GM21526 (cell line): Measurements from ENCODE around the gene UBE2R2.
"Not testable (repeated sequence)": the region's sequence is repeated elsewhere in the genome, so short reads cannot be mapped to it uniquely, and the experiment has no call there.

ENCODE experiments used
- ATAC-seq: cut with Tn5 transposase; IDR thresholded peaks from one replicate; pipeline ENCODE4 v1.9.1; 2021; ENCODE audit warnings: moderate library complexity; ENCODE audit not compliant: unreplicated experiment, low FRiP score

UBE2R2 gene

GRCh38 chr9:33798545-33798944 is 18.4 kb upstream of the UBE2R2 start:
- ATAC-seq: no peak

- ATAC-seq: no peak
Measured at GRCh38 chr9:33799928-33800704, 16.8 kb upstream of the UBE2R2 start.

GRCh38 chr9:33800886-33801285 is 16.1 kb upstream of the UBE2R2 start:
- no peak for ATAC-seq

GRCh38 chr9:33801943-33802500 is 14.9 kb upstream of the UBE2R2 start:
- not testable (repeated sequence) for ATAC-seq

GRCh38 chr9:33804196-33804595 is 12.8 kb upstream of the UBE2R2 start:
- not testable (repeated sequence) for ATAC-seq

DNA sequence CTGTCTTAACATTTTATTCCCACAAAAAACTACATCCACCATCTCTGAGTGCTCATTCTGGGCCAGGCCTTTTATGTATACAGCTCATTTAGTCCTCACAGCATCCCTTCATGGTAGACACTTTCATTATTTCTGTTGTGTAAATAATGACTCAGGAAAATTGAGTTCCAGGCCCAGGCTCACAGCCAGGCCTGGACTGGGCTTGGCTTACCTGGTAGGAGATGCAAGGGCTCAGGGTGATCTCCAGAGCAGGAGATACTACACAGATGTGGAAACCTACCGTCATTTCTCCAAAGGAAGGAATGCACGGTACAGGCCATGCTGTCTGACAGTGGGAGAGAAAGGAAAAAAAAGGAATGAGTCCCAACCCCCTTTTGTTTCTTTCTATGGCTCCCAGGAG is 9.8 kb upstream of the UBE2R2 start:
- not testable (repeated sequence) for ATAC-seq

GRCh38 chr9:33808979-33809322 is 8.0 kb upstream of the UBE2R2 start:
- ATAC-seq: not testable (repeated sequence)

DNA sequence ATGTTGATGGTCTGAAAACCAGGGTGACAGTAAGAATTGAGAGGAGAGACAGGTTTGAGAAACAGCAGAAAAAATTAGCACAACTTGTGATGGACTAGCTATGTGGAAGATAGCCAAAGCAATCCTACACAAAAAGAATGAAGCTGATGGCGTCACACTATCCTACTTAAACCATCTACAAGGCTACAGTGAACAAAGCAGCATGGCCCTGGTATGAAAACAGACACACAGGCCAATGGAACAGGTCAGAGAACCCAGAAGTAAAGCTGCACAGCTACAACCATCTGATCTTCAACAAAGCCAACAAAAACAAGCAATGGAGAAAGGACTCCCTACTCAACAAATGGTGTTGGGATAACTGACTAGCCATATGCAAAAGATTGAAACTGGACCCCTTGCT is 7.5 kb upstream of the UBE2R2 start:
- no peak for ATAC-seq

DNA sequence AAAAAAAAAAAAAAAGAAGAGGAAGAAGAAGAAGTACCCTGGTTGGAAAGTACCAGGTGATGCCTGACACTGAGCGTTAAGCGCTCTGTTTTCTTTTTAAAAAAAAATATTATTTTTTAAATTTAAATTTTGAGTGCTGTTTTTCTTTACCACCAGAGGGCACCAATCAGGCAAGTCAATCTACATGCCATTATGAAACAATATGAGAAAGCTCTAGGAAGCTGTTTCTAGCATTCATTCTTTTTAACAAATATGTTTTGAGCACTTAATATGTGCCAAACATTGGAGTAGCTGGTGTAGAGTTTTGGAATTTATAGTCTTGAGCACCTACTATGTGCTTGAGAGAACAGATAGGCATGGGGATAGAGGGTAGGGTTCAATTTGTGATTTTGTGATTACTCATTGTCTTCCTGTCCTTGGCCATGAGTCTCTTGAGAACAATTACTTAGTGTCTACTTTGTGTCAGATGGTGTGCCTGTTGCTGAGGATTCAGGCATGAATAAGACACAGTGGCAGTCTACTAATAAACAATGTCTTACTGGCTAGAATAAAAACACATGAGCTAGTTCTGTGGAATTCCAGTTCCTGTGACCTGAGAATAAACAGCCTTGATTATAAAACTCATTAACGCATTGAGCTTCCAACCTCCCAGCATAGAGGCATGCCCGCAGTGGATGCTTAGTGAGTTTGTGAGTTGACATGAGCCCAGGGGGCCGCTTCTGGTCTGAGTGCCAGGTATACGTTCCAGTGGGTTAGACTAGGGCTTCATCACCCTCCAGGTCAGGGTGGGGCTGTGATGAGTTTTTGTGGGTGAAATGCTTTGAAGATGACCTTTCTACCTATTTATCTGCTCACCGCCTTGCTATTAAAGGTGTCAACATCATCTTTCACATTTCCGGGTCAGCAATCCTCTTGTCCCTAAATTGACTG is 3.0 kb upstream of the UBE2R2 start:
- ATAC-seq: no peak

DNA sequence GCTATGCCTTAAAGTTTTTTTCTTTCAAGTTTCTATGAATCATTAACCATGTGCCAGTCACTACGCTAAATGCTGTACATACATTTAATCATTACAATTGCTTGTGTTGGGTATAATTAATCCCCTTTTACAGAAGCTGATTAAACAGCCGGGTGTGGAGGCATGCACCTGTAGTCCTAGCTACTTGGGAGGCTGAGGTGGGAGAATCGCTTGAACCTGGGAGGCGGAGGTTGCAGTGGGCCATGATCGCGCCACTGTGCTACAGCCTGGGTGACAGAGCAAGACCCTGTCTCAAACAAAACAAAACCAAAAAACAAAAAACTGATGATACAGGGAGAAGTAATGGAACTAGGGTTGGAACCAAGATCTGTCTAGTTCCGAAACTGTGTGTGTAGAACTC is 1.2 kb upstream of the UBE2R2 start:
- no peak for ATAC-seq

GRCh38 chr9:33817327-33818166 is 587 bp downstream of the UBE2R2 start:
- ATAC-seq: no peak

GRCh38 chr9:33818167-33818846 is 1.3 kb downstream of the UBE2R2 start:
- no peak for ATAC-seq

DNA sequence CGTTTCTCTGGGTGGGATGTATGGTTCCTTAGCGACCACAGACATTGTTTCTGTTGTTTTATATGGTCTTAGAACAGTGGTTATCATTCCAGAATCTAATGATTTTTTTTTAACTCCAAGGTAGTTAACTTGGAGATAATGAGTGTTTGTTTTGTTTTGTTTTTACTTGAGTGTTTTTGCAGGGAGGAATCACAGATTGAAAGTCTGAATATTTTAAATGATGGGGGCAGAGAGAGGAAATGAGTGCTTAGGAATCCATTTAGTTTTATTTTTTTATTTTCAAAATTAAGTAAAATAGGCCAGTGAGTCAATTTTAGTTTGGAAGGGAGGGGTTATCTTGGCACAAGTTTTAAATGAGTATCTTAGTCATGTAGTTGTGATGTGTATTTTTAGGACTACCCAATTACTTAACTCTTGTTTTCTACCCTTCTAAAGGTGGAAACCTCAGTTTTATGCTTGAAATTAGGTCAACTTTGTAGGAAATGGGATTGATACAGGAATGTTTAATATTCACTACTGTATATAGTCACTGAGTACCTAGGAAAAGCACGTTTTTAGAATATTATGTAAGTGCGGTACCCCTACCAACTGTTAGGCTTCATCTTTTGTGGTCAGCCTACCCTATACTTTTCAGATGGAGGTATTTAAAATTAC is 2.0 kb downstream of the UBE2R2 start:
- no peak for ATAC-seq

DNA sequence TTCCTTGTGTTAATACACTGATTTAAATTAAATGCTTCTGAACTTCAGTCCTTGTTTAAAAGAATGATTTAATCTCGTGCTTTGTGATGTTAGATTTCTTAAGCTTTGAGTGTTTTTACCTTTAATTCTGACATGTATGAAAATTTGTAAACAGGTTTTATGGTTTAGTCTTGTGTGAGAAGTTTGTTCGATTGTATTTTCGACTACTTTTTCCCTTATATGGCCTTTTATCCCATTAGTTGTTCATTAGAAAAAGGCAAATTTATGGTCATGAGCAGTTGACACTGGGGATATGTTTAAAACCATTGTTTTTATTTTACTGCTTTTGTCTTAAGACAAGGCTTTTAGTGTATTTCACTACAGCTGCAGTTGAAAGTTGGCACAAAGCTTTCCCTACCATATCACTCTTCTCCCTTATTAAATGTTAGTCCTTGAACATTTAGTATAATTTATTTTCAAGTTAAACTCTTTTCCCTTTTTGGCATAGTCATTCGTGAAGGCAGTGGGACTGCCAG is 3.3 kb downstream of the UBE2R2 start:
- no peak for ATAC-seq

DNA sequence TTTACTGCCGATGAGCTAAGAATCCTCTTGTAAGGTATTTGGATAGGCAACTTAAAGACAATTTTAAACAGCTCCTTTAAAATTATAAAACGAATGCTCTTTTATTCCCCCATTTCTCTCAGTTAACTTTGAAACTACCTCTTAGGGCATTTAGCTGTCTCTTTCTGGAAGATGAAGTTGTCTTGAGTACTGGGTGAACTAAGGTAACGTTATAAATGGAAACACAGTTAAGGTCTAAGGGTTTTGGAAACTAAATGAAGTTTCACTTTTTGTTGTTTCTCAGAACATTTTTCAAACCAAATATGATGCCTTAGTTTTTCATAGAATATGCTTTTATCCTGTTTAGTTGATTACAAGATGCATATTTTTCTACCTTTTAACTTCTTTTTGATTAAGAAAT is 6.8 kb downstream of the UBE2R2 start:
- ATAC-seq: no peak

DNA sequence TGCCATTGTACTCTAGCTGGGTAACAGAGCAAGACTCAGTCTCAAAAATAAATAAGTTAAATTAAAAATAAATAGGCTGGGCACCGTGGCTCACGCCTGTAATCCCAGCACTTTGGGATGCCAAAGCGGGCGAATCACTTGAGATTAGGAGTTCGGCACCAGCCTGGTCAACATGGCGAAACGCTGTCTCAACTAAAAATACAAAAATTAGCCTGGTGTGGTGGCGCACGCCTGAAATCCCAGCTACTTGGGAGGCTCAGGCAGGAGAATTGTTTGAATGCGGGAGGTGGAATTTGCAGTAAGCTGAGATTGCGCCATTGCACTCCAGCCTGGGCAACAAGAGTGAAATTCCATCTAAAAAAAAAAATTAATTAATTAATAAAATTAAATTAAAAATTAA is 10.3 kb downstream of the UBE2R2 start:
- not testable (repeated sequence) for ATAC-seq

GRCh38 chr9:33829641-33830230 is 12.8 kb downstream of the UBE2R2 start:
- ATAC-seq: not testable (repeated sequence)

- ATAC-seq: no peak
Measured at GRCh38 chr9:33835625-33836260, 18.8 kb downstream of the UBE2R2 start.
